GM21528 (cell line): ENCODE data around the gene ZSWIM3.
A peak's percentile ranks its signal among the peaks of the same experiment; 100 is the strongest.

Experiments used
- ATAC-seq: cut with Tn5 transposase; IDR thresholded peaks from one replicate; pipeline ENCODE4 v1.9.1; 2021; ENCODE audit warnings: mild to moderate bottlenecking, moderate library complexity; ENCODE audit not compliant: unreplicated experiment, low FRiP score

ZSWIM3 gene

DNA sequence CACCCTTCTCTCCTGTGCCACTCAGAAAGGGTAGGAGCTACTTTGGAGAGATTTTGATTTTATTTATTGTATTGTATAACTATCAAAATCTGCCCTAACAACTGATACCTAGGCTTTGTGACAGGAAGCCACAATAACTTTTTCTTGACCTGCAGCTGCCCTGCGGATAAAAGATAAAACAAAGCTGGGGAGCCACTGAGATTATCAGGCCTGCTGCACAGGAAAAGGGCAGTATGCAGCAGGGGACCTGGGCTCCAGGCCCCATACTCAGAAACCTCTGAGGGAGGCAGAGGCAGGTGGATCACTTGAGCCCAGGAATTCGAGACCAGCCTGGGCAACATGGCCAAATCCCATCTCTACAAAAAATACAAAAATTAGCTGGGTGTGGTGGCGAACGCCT is 24.8 kb upstream of the ZSWIM3 start:
- ATAC-seq, result no peak

DNA sequence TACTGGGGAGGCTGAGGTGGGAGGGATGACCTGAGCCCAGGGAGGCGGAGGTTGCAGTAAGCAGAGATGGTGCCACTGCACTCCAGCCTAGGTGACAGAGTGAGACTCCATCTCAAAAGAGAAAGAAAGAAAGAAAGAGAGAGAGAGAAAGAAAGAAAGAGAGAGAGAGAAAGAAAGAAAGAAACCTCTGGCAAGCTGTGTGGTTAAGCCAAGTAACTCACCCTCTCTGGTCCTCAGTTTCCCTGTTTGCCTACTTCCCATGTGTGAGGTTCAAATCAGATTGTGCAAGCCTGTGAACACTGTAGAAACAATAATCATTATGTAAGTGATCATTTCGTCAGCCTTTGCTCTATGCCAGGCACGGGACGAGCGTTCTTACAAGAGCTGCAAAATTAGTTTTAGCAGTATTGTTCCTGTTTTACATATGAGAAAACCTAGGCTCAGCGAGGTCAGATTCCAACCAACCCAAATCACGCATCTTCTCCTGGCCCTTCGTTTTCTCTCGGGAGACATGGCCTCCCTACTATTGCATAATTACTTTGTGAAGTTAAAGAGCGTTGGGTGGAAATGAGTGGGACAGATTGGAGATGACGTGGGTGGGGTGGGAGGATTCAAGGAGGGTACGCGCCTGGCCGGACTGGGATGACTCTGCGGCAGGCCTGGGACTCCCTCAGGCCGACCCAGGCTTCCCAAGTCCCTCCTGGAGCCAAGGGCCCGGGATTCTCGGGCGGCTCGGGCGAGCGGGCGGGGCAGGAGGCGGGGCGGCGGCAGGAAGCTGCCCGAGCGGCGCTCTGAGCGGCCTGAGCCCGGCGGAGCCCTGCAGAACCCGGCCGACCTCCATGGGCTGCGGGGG is 24.2 kb upstream of the ZSWIM3 start, which contains the start of gene SNX21:
Gene SNX21 (plus strand): TSS at position 770 of the 853 bp plus-strand sequence. CDS start 121 bp downstream, outside the sequence.
- ATAC-seq, result no peak

DNA sequence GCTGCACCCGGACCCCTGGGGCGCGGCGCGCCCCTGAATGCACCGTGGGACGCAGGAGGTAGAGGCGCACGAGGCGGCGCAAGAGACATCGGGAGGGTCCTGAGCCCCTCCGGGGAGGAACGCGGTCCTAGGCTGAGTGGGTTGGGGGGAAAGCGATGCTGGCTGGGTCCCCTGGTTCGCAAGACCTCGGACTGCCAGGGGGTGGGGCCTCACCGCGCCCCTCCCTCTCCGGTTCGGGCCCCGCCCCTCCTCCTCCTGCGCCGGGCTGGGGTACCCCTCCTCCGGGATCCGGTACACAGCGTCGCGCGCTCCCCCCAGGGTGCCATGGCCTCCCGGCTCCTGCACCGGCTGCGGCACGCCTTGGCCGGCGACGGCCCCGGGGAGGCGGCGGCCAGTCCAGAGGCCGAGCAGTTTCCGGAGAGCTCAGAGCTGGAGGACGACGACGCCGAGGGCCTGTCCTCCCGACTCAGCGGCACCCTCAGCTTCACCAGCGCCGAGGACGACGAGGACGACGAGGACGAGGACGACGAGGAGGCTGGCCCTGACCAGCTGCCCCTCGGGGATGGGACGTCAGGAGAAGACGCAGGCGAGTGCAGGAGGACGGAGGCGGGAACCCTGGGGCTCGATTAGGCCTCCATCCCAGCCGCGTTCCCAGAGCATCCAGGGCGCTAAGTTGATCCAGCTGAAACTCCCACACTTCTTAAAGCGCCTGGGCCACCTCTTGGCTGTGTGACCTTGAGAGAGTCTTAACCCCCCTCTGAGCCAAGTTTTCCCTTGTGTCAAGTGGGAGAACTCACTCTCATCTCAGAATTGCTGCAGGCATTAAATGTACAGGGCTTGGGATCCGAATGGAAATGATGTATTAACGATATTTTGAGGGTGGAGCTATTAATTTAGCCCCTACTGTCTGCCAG is 23.3 kb upstream of the ZSWIM3 start:
- no peak for ATAC-seq

DNA sequence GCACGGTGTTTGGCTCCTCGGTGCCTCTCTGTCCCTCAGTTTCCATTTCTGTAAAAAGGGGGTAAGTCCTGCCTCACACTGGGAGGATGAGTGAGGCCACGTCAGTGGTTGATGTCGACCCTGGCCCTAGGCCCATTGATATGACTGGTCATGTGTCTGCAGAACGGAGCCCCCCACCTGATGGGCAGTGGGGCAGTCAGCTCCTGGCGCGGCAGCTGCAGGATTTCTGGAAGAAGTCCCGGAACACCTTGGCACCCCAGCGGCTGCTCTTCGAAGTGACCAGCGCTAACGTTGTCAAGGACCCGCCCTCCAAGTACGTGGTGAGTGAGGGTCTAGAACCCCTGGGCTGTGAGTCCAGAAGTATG is 22.6 kb upstream of the ZSWIM3 start:
- ATAC-seq, result no peak

DNA sequence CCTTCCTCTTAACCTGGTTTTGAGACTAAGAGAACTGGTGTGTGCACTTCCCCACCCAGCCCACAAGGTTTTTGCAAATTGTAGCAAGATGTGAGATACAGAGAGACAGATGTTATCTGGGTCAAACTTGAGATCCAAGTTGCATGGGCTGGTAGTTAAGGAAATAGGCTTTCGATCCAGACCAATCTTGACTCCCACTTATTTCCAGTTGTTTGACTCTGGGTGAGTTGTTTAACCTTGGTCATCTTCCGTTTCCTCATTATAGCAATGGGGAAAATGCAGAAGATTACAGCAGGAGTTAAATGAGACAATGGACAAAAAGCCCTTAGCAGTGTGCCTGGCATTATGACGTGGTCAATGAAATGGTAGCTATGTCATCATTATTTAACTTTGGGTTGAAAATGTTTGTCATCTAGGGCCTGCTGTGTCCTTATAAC is 22.1 kb upstream of the ZSWIM3 start:
- no peak for ATAC-seq

DNA sequence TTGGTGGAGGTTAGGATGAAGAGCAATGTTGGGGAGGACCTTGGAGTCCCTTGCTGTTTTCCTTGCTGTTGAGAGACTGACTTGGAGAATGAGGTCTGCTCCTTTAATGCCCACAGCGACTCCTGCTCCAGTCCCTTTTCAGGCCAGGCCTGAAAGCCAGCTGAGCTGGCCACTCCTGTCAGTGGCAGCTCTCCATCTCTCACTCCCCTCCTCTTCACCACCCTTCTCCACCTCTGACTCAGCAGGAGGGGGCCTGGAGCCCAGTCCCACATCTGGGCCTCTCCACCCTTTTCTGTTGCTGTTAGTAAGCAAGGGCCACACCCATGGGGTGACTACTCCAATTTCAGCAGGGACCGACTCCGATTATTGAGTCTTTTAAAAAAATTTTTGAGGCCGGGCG is 21.6 kb upstream of the ZSWIM3 start:
- no peak for ATAC-seq

DNA sequence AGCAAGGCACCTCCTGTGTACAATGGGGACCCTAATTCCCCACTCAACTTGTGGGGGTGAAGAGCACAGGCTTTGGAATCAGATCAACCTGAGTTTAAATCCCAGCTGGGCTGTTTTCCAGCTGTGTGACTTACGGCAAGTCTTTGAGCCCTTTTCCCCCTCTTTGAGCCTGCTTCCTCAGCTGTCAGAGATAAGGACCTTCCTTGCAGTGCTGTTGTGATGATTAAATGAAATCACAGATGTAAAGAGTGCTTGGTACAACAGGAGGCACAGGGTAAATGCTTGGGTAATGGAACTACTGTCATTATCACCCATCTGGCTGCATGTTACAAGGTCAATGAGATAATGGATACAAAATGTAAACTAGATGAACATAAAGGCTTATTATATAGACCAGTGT is 20.6 kb upstream of the ZSWIM3 start:
- no peak for ATAC-seq

DNA sequence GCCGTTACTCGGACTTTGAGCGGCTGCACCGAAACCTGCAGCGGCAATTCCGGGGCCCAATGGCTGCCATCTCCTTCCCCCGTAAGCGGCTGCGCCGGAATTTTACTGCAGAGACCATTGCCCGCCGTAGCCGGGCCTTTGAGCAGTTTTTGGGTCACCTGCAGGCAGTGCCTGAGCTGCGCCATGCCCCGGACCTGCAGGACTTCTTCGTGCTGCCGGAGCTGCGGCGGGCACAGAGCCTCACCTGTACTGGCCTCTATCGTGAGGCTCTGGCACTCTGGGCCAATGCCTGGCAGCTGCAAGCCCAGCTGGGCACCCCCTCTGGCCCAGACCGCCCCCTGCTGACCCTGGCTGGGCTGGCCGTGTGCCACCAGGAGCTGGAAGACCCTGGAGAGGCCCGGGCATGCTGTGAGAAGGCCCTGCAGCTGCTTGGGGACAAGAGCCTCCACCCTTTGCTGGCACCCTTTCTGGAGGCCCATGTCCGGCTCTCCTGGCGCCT is 16.7 kb upstream of the ZSWIM3 start:
- ATAC-seq, result no peak

DNA sequence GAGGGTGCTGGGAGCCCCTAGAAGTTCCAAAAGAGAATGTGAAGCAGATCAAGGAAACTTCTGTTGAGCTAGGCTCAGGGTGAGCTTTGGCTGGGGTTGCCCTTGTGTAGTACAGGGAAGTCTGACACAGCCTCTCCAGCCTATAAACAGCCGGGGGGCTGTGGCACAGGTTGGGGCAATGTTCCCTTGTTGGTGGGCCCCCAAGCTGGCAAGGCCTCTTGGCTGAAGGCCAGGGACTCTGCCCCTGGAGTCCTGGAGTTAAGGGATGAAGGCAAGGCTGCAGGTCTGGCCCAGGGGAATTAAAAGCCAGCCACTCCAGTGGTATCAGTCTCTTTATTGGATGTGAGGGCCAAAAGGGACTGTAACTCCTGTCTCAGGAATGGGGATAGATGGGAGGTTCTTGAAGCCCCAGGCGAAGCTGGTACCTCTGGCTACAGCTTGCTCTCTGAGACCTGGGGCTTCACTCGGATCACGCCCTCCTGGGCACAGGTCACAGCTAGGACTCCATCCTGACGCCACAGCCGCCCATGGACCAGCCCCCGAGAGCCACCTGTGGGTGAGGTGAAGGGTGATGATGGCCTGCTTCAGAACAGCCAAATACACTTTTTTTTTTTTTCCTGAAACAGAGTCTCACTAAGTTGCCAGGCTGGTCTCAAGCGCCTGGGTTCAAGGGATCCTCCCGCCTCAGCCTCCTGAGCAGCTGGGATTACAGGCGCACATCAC is 15.8 kb upstream of the ZSWIM3 start:
- no peak for ATAC-seq

DNA sequence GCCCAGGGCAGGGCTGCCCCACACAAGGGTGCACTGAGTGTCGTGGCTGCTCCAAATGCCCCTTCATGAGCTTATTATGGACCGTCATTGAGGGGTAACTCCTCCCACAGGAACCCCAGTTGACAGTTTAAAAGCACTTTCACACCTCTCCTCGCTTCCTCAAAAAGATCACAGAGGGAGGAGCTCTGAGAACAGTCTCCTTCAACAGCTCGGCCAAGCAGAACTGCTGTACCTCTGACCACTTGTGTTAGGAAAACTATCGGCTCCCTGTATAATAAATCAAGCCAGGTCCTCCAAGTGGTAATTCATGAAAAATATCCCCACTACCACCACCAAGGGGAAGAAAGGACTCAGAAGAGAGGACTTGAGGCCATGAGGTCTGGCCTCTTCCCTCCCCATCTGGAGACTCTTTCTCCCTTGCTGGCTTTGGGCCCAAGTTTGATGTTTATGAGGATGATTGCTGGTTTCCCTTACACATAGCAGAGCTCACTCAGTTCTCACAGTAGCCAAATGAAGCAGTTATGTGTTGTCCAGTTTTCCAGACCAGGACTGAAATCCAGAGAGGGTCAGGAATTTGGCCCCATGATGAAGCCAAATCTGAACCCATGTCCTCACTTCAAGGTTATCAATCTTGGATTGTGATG is 15.1 kb upstream of the ZSWIM3 start:
- no peak for ATAC-seq

DNA sequence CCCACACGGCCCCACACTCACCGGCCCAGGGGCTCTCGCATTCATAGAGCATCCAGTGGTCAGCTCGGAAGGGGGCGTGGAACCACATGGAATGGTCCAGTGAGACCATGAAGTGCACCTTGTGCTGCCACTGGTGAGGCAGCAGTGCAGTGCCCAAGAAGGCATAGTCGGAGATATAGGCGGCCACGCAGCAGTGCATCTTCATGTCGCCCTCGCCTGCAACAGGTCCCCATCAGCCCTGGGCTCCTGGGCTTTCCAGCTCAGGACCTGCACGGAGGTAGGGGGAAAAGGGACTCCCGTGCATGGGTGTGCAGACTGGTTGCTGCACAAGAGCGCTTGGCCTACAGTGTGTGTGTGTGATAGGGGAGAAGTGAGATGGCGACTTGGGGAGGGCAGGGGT is 13.9 kb upstream of the ZSWIM3 start:
- ATAC-seq, result no peak

DNA sequence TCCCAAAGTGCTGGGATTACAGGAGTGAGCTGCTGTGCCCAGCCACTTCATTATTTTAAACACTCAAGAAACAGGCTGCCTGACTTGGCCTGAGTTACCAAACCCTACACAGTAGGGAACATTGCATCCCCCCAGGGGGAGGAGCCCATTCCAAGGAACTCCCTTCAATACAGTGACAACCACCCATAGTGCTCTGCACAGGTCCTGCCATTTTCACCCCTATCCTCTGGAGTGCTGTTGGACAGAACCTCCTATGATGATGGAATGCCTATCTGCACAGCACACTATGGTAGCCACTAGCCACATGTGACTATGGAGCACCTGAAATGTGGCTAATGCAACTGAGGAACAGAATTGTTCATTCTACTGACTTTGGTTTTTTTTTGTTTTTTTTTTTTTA is 12.0 kb upstream of the ZSWIM3 start:
- no peak for ATAC-seq

DNA sequence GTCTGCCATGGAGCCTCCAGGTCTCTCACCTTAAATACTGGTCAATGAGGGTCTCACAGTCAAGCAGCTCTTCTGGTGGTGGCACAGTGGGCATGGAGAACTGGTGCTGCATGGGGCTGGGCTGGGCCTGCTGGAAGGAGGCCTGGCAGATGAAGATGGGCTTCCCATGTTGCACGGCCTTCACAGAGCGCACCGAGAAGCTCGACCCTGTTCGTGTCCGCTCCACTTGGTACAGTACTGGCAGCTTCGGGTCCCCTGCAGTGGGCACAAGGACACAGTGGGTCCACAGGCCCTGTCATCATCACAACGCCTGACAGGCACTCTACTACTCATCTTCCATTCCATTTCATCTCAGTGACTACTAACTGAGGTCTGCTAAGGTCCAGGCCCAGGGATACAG is 9.0 kb upstream of the ZSWIM3 start:
- no peak for ATAC-seq

DNA sequence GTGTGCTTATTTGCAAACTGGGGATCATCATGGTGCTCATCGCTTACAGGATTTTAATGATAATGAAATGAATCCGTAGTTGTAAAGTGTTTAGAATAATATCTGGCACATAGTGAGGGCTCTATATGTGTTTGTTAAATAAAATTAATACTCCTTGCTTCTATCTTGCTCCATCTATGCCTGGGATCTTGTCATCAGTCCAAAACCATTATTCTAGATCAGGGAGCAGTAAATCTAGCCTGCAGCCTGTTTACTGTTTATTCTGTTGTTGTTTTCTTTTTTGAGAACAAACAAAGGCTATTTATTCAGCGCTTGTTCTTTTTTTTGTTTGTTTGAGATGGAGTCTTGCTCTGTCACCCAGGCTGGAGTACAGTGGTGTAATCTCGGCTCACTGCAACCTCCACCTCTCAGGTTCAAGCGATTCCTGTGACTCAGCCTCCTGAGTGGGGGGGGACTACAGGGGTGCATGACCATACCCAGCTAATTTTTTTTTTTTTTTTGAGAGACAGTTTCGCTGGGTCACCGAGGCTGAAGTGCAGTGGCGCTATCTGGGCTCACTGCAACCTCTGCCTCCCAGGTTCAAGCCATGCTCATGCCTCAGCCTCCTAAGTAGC is 8.3 kb upstream of the ZSWIM3 start:
- no peak for ATAC-seq

DNA sequence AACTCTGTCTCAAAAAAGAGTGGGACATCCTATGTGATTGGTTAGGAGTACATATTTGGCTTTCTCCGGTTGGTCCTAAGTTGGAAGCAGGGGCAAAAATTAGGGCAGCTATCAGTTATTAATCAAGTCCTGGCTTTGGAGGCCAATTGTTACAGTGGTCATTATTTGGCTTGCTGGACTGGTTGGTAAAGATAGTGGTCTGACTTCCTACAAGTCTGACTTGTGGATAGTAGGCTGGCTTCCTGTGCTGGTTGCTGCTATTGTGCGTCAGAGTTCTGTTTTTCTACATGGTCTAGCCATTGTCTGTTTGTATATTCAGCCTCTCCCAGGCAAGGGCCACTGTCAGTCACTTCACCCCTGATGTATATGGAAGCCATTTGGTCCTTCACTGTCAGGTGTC is 7.2 kb upstream of the ZSWIM3 start:
- ATAC-seq, result no peak

DNA sequence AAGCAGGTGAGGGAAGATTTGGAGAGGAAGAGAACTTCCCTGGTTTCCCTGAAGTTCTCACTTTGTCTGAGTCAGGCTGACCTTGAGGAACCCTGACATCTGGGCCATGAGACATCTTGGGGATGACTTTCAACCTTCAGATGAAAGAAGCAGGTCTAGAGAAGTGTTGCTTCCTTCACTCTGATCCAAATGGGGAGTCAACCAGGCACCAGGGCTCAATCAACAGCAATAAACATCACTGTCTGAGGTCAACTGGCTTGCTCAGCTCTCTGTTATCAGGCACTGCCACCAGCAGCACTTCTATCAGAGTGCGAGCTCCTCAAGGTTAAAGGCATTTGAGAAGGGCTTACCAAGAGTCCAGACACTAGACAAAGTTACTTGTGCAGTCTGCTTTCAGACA is 6.5 kb upstream of the ZSWIM3 start:
- ATAC-seq, result no peak

DNA sequence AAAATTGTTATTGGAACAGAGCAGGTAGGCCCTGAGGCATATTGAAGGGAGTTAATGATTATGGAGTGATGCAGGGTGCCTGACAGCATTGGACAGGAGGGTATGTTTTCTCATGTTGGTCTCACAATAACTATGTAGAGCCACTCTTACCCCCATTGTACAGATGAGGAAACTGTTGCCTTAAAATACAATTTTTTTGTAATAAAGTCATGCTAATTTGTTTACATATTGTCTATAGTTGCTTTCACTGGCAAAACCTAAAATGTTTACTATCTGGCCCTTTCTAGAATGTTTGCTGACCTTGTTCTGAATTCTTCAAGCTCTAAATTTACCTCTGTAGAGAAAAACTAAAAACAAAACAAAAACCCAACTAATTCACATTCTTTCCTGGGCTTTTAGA is 5.9 kb upstream of the ZSWIM3 start:
- no peak for ATAC-seq

DNA sequence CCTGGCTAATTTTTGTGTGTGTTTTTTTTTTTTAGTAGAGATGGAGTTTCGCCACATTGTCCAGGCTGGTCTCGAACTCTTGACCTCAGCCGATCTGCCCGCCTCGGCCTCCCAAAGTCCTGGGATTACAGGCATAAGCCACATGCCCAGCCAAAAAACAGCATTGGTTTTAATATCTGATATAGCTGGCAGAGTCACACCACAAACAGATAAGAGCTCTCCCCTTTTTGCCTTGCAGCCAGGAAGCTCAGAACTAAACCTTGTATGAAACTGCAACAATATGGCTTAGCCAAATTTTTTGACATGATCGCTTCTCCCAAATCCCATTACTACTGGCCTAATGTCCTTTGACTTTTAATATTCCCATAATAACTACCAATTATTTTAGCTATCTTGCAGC is 5.1 kb upstream of the ZSWIM3 start:
- ATAC-seq, result no peak

DNA sequence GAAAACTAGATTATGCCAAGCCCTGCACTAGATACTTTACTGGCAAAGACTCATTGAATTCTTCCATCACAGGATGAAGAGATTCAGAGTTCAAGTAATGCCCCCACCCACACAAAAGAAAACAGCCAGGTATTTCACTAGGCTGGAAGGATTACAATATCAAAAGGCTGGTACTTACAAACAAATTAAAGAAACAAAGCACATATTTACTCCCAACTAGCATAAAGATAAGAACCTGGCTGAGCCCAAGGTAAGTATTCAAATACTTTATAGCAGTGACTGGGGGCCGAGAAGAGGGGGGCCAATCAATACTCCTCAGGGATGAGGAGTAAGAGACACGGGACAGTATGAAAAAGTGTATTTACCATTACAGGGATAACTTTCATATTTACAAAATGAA is 3.9 kb upstream of the ZSWIM3 start:
- ATAC-seq, result no peak

DNA sequence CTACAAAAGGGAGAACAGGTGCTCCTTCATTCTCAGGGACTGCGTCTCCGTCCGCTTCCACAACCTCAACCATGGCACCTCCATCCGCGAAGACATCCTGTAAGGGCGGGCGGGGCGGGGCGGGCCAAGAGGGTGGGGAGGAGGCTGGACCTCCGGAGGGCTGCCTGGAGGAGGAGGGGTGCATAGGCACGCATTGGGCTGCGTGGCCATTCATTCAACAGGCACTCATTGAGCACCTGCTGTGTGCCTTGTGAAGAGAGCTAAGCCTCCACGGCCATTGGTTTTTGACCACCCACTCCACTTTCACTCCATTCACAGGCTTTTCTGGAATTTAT is 435 bp downstream of the ZSWIM3 start:
- ATAC-seq, result peak; percentile 32
